Fibroblast of skin of back (primary cell): Measurements from ENCODE around the gene SART3.
"Not testable (repeated sequence)": the region's sequence is repeated elsewhere in the genome, so short reads cannot be mapped to it uniquely, and the experiment has no call there.

Source experiments
- DNase-seq: peaks from one replicate; pipeline ENCODE4 v3.0.0-alpha.2; 2013

The SART3 gene

GRCh38 chr12:108563136-108563803 is 2.3 kb upstream of the SART3 start:
- DNase-seq, result peak; percentile 91

- DNase-seq, result peak; percentile 95
These were observed 1.6 kb upstream of the SART3 start, which contains the start of gene ISCU for GRCh38 chr12:108562348-108563135. ISCU (plus strand) TSS chr12:108562596; CDS start chr12:108562623, 27 bp downstream.

GRCh38 chr12:108561852-108562347 is 927 bp upstream of the SART3 start:
- DNase-seq, result no peak

GRCh38 chr12:108560321-108560721 is 652 bp downstream of the SART3 start:
- no peak for DNase-seq

GRCh38 chr12:108559748-108560147 is 1.2 kb downstream of the SART3 start:
- no peak for DNase-seq

GRCh38 chr12:108559007-108559655 is 1.8 kb downstream of the SART3 start:
- DNase-seq, result no peak

- DNase-seq, result not testable (repeated sequence)
These were observed 5.6 kb downstream of the SART3 start for GRCh38 chr12:108555383-108555782.

GRCh38 chr12:108553799-108554198 is 7.2 kb downstream of the SART3 start:
- DNase-seq, result no peak

GRCh38 chr12:108551535-108551934 is 9.4 kb downstream of the SART3 start:
- DNase-seq, result peak; percentile 71

GRCh38 chr12:108548954-108549521 is 11.9 kb downstream of the SART3 start:
- no peak for DNase-seq

GRCh38 chr12:108547686-108548085 is 13.3 kb downstream of the SART3 start:
- DNase-seq, result no peak

- peak; percentile 44 for DNase-seq
These were observed 17.3 kb downstream of the SART3 start for GRCh38 chr12:108543652-108544051.

- peak; percentile 27 for DNase-seq
These were observed 18.7 kb downstream of the SART3 start for GRCh38 chr12:108542320-108542719.

GRCh38 chr12:108538616-108539195 is 22.3 kb downstream of the SART3 start:
- DNase-seq, result no peak

- no peak for DNase-seq
These were observed 22.8 kb downstream of the SART3 start for GRCh38 chr12:108538146-108538545.

GRCh38 chr12:108531929-108532848 is 28.8 kb downstream of the SART3 start:
- peak; percentile 37 for DNase-seq

- DNase-seq, result no peak
These were observed 30.8 kb downstream of the SART3 start for GRCh38 chr12:108530161-108530560.

GRCh38 chr12:108527166-108527496 is 33.8 kb downstream of the SART3 start:
- no peak for DNase-seq

- DNase-seq, result peak; percentile 26
These were observed 34.3 kb downstream of the SART3 start for GRCh38 chr12:108526482-108527165.

- peak; percentile 66 for DNase-seq
These were observed 35.3 kb downstream of the SART3 start for GRCh38 chr12:108525681-108526080.

GRCh38 chr12:108523365-108523764 is 37.6 kb downstream of the SART3 start:
- no peak for DNase-seq
